ENCODE results near the gene HSPA4. TPM values are rescaled to one million over a fixed set of nuclear protein-coding genes. Genes with fewer than 3 reads are reported as not detected.

HSPA4 gene
- total RNA-seq, 2 donors from 2014 or later = 21.8 to 26.2 TPM

DNA sequence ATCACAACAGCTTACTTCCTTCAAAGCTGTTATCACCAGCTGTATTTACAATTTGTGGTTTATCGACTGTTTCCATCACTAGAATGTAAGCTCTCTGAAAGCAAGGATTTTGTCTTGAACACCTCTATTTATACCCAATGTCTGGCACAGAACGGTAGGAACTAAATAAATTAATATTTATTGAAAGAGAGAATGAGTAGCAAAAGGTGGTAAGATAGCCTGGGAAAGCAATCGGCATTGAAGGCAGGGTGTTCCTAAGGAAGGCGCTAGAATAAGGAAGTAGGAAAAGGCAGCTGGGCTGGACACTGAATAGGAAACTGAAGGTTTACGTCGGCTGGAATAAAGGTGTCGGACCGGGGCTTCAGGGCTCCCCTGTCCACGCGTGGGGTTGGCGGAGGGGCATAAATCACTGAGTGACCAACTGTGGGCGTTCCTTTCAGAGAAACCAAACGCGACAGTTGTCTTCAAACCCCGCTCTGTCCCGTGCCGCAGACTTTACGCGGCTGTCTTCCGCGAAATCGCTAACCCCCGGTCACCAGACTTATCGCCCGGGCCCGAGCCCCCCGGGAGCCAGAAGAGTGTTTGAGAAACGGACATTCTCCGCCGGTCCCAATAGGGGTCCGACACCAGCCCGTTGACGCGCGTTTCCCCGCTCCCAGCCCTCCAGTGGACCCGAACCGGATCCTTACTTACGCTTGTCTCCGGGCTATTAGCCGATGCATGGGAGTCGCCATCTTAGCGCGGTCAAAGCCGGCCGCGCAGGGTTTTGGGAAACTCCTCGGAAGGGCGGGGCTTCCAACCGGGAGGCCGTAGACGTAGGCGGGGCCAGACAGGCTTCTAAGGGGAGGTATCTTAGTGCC lies 25.8 kb upstream of the HSPA4 start, which contains the start of gene ZCCHC10:
TSS of gene ZCCHC10 (minus strand) at position 746 of the 860 bp plus-strand sequence. CDS start at position 734, 12 bp downstream.
- 0% methylated on average over 21 to 53 of the region's 53 CpGs for WGBS, 2 donors
- H3K4me1 ChIP-seq = peaks cover 15% of the 10 kb centered on the region
- H3K4me3 ChIP-seq = peak within 1 kb of the TSS; percentile 52 to 76
- no peaks in the 10 kb centered on the region for H3K27me3 ChIP-seq
- peak; percentile 95 for ATAC-seq
- H3K27ac ChIP-seq = peak within 1 kb of the TSS; percentile 86 to 91 (median 89)
- H3K9me3 ChIP-seq = no peaks in the 10 kb centered on the region
- DNase-seq = peak; percentile 85 to 93 (median 90)
- TF ChIP-seq POLR2A (IDR thresholded peaks at IDR 0.05) (peak; percentile 45 to 83 (median 80)), CTCF (IDR thresholded peaks at IDR 0.05) (no peak)
- intact Hi-C loops (cut with DNase I) = no loop called here
- peaks cover 0 to 2% of the 10 kb centered on the region in 2 donors for H3K36me3 ChIP-seq (replicated peaks in 1 of 2; ENCODE audit: insufficient read depth in 1 of 2, low read depth in 2 of 2)

DNA sequence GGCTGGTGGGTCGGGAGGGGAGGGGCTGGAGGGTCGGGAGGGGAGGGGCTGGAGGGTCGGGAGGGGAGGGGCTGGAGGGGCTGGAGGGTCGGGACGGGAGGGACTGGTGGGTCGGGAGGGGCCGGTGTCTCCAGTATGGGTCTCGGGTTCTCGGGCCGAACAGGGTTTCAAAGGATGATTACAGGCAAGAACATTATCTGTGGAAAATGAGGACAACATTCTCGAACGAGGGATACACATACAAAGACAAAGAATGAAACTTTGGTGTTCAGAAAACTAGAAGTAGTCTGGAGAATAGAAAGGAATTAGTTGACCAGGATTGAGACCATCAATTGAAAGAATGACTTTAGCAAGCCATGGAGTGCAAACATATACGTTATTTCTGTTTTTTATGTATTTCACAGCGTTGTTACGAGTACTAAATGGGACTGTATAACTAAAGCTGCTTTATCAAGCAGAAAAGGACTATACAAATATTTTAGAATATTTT lies 25.1 kb upstream of the HSPA4 start:
- Histone ChIP-seq H3K36me3 (replicated peaks in 1 of 2; ENCODE audit: insufficient read depth in 1 of 2, low read depth in 2 of 2) (peaks cover 0 to 2% of the 10 kb centered on the region in 2 donors), H3K27ac (peak overlapping the region; percentile 86 to 91 (median 89)), H3K9me3 (no peaks in the 10 kb centered on the region), H3K27me3 (no peaks in the 10 kb centered on the region), H3K4me3 (peak overlapping the region; percentile 52 to 76), H3K4me1 (peaks cover 15% of the 10 kb centered on the region)
- DNase-seq = no peak
- no peak for TF ChIP-seq POLR2A (IDR thresholded peaks at IDR 0.05)
- no peak for TF ChIP-seq CTCF (IDR thresholded peaks at IDR 0.05)
- no peak for ATAC-seq
- intact Hi-C loops (cut with DNase I) = no loop called here
- WGBS, 2 donors = 5 to 8% methylated on average over 13 to 14 of the region's 15 CpGs

- H3K27ac ChIP-seq = peak overlapping the region in 2 of 4 donors; percentile 48 to 51
- no peak for TF ChIP-seq CTCF (IDR thresholded peaks at IDR 0.05)
- no peak for TF ChIP-seq POLR2A (IDR thresholded peaks at IDR 0.05)
- 94 to 100% methylated on average over 1 of the region's 1 CpG for WGBS, 2 donors
- intact Hi-C loops (cut with DNase I) = no loop called here
- no peak overlapping the region for H3K4me3 ChIP-seq
- no peak for DNase-seq
- H3K27me3 ChIP-seq = no peaks in the 10 kb centered on the region
- no peak for ATAC-seq
- H3K4me1 ChIP-seq = peaks cover 29% of the 10 kb centered on the region
- H3K9me3 ChIP-seq = no peaks in the 10 kb centered on the region
- H3K36me3 ChIP-seq (replicated peaks in 1 of 2; ENCODE audit: insufficient read depth in 1 of 2, low read depth in 2 of 2) = no peaks in the 10 kb centered on the region
Observed at GRCh38 chr5:133029416-133029815, 22.4 kb upstream of the HSPA4 start.

- H3K4me3 ChIP-seq = no peak overlapping the region
- peaks cover 28% of the 10 kb centered on the region for H3K4me1 ChIP-seq
- intact Hi-C loops (cut with DNase I) = no loop called here
- 32 to 40% methylated on average over 2 of the region's 2 CpGs for WGBS, 2 donors
- no peaks in the 10 kb centered on the region for H3K36me3 ChIP-seq (replicated peaks in 1 of 2; ENCODE audit: insufficient read depth in 1 of 2, low read depth in 2 of 2)
- DNase-seq (no peak), ATAC-seq (no peak)
- peak overlapping the region in 3 of 4 donors; percentile 37 to 51 (median 48) for H3K27ac ChIP-seq
- TF ChIP-seq POLR2A (IDR thresholded peaks at IDR 0.05) = no peak
- no peak for TF ChIP-seq CTCF (IDR thresholded peaks at IDR 0.05)
- H3K9me3 ChIP-seq = no peaks in the 10 kb centered on the region
- no peaks in the 10 kb centered on the region for H3K27me3 ChIP-seq
Observed at GRCh38 chr5:133030343-133031005, 21.3 kb upstream of the HSPA4 start.
